ENCODE measurements around the gene IQSEC2. TPM values are rescaled to one million over a fixed set of nuclear protein-coding genes. Genes with fewer than 3 reads are reported as not detected.

Gene IQSEC2
- total and polyA plus RNA-seq, 10 donors: 5.2 to 15.7 (median 8.5) TPM

DNA sequence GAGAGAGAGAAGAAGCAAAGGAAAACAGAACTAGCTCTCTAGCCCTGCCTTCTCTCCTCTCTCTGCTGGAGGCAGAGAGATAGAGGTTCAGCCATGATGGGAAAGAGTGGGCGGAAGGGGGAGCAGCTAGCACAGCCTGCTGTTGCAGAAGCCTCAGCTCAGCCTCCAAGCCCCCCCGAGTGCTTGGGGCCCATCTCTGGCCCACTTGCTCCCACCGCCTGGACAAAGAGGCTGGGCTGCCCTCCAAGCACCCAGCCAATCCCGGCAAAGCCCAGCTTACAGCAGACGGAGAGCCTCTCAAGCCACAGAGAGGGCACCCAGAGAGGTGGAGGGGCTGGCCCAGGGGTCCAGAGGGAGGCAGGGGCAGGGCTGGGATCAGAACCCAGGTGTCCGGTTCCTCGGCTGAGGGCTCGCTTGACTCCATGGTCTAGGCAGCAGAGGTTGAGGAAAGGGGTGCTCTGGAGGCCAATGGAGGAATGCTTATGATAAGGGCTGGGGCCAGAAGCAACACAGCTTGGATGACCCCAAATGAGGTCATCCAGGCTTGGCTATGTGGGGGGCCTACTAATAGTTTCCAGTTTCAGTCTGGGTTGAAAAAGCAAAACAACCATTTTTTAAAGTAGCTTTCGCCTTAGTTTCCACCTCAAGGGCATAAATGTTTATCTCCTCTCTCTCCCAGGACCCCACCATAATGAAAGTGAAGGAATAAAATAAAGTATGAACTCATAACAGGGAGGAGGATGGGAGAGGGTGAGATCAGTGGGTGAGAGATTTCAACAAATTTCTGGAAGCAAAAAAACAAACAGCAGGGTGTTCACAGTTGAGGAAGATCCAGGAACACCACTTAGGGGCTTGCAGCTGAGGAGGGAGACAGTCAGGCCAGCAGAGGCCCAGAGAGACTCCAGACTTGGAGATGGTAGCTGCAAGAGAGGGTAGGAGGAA, 24.9 kb upstream of the IQSEC2 start:
- 78 to 86% (median 80%) methylated on average over 5 to 9 of the region's 9 CpGs for WGBS, 5 donors
- intact Hi-C loops (cut with DNase I; ENCODE audit: low total_unique reads): no loop called here
- Histone ChIP-seq H3K4me3 (no peak overlapping the region), H3K36me3 (no peaks in the 10 kb centered on the region), H3K27me3 (replicated peaks in 1 of 7) (peaks cover 0 to 14% (median 0%) of the 10 kb centered on the region in 7 donors), H3K9me3 (no peaks in the 10 kb centered on the region), H3K27ac (no peak overlapping the region), H3K4me1 (no peaks in the 10 kb centered on the region)
- no peak for DNase-seq
- TF ChIP-seq POLR2A (IDR thresholded peaks at IDR 0.05): no peak

DNA sequence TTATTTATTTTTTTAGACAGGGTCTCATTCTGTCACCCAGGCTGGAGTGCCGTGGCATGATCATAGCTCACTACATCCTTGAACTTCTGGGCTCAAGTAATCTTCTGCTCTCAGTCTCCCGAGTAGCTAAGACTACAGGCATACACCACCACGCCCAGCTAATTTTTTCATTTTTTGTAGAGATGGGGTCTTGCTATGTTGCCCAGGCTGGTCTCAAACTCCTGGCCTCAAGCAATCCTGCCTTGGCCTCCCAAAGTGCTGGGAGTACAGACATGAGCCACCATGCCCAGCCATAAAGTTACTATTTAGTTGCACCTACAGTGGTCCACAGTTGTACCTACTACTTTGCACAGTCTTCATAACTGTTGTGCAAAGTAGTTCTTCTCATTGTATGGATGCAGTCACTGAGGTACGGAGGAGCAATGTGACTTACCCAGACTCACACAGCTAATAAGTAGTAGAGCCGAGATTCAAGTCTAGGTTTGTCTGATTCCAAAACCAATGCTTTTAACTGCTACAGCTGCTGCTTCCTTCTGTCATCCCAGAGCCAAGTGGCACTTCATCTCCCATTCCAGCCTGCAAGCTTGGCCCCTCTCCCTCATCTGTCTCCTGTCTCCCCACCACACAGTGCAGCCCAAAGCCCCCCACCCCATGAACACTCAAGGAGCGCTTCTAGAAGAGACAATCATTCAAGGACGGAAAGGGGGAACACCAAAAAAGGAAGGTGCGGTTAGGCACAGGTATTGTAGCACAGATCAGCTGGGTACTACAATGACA, 24.0 kb upstream of the IQSEC2 start:
- Histone ChIP-seq H3K9me3 (no peaks in the 10 kb centered on the region), H3K27ac (no peak overlapping the region), H3K4me3 (no peak overlapping the region), H3K36me3 (no peaks in the 10 kb centered on the region), H3K4me1 (no peaks in the 10 kb centered on the region), H3K27me3 (replicated peaks in 1 of 7) (peaks cover 0 to 14% (median 0%) of the 10 kb centered on the region in 7 donors)
- no peak for DNase-seq
- no peak for TF ChIP-seq POLR2A (IDR thresholded peaks at IDR 0.05)
- no peak for TF ChIP-seq POLR2AphosphoS5 (IDR thresholded peaks at IDR 0.05)
- TF ChIP-seq, protein P1, sequence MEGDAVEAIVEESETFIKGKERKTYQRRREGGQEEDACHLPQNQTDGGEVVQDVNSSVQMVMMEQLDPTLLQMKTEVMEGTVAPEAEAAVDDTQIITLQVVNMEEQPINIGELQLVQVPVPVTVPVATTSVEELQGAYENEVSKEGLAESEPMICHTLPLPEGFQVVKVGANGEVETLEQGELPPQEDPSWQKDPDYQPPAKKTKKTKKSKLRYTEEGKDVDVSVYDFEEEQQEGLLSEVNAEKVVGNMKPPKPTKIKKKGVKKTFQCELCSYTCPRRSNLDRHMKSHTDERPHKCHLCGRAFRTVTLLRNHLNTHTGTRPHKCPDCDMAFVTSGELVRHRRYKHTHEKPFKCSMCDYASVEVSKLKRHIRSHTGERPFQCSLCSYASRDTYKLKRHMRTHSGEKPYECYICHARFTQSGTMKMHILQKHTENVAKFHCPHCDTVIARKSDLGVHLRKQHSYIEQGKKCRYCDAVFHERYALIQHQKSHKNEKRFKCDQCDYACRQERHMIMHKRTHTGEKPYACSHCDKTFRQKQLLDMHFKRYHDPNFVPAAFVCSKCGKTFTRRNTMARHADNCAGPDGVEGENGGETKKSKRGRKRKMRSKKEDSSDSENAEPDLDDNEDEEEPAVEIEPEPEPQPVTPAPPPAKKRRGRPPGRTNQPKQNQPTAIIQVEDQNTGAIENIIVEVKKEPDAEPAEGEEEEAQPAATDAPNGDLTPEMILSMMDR (IDR thresholded peaks at IDR 0.05 in 8 of 11, conservative IDR thresholded peaks at IDR 0.05 in 3 of 11): no peak
- 84 to 92% (median 87%) methylated on average over 8 of the region's 8 CpGs for WGBS, 5 donors
- intact Hi-C loops (cut with DNase I; ENCODE audit: low total_unique reads): no loop called here

DNA sequence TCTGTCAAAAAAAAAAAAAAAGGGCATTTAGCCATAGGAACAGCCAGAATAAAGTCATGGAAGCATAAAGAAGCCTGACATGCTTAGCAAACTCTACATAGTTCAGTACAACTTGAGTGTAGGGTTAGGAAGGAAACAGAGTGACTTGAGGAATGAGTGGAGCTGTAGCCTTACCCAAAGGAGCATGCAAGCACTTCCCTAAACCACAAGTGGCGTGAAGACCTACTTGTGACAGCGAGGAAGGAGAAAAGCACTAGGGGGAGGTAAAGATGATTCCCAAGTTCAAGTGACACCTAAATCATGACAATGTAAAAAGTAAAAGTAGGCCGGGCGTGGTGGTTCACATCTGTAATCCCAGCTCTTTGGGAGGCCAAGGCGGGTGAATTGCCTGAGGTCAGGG, 21.8 kb upstream of the IQSEC2 start:
- intact Hi-C loops (cut with DNase I; ENCODE audit: low total_unique reads): no loop called here
- no peak for DNase-seq
- WGBS, 5 donors: 80 to 88% (median 84%) methylated on average over 5 of the region's 5 CpGs
- H3K9me3 ChIP-seq: no peaks in the 10 kb centered on the region
- H3K4me3 ChIP-seq: no peak overlapping the region
- no peaks in the 10 kb centered on the region for H3K36me3 ChIP-seq
- H3K4me1 ChIP-seq: no peaks in the 10 kb centered on the region
- H3K27me3 ChIP-seq (replicated peaks in 1 of 7): peaks cover 0 to 14% (median 0%) of the 10 kb centered on the region in 7 donors
- TF ChIP-seq, protein P1 (IDR thresholded peaks at IDR 0.05 in 8 of 11, conservative IDR thresholded peaks at IDR 0.05 in 3 of 11): no peak
- TF ChIP-seq POLR2AphosphoS5 (IDR thresholded peaks at IDR 0.05): no peak
- H3K27ac ChIP-seq: no peak overlapping the region

DNA sequence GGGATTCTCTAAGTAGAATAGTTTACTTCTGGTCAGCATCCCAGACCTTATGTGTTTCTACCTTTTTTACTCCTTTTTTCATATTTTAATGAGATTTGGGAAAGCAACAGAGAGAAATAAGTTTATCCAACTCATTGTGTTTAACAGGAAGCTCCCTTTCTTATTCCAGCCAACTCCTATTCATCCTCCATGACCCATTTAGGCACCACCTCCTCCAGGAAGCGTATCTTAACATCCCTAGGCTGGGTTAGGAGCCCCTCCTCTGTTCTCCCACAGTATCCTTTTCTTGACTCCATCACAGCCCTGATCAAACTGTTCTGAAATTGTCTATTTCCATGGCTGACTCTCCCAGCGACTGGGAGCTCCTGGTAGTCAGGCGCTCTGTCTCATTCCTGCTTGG, 18.8 kb upstream of the IQSEC2 start:
- no peak overlapping the region for H3K4me3 ChIP-seq
- H3K27ac ChIP-seq: no peak overlapping the region
- H3K36me3 ChIP-seq: no peaks in the 10 kb centered on the region
- no peaks in the 10 kb centered on the region for H3K4me1 ChIP-seq
- DNase-seq: no peak
- H3K27me3 ChIP-seq (replicated peaks in 1 of 7): peaks cover 0 to 8% (median 0%) of the 10 kb centered on the region in 7 donors
- no peak for TF ChIP-seq POLR2AphosphoS5 (IDR thresholded peaks at IDR 0.05)
- no peak for TF ChIP-seq POLR2A (IDR thresholded peaks at IDR 0.05)
- TF ChIP-seq, protein P1 (IDR thresholded peaks at IDR 0.05 in 8 of 11, conservative IDR thresholded peaks at IDR 0.05 in 3 of 11): no peak
- intact Hi-C loops (cut with DNase I; ENCODE audit: low total_unique reads): no loop called here
- WGBS, 5 donors: 81 to 97% (median 89%) methylated on average over 3 of the region's 3 CpGs
- H3K9me3 ChIP-seq: no peaks in the 10 kb centered on the region
